ENCODE data around the gene CCDC40. TPM values are rescaled to one million over a fixed set of nuclear protein-coding genes. Genes with fewer than 3 reads are reported as not detected.
"Not testable (repeated sequence)": the region's sequence is repeated elsewhere in the genome, so short reads cannot be mapped to it uniquely, and the experiment has no call there.

The CCDC40 gene
- total and polyA plus RNA-seq, 11 donors = 2.4 to 9.0 (median 5.9) TPM

DNA sequence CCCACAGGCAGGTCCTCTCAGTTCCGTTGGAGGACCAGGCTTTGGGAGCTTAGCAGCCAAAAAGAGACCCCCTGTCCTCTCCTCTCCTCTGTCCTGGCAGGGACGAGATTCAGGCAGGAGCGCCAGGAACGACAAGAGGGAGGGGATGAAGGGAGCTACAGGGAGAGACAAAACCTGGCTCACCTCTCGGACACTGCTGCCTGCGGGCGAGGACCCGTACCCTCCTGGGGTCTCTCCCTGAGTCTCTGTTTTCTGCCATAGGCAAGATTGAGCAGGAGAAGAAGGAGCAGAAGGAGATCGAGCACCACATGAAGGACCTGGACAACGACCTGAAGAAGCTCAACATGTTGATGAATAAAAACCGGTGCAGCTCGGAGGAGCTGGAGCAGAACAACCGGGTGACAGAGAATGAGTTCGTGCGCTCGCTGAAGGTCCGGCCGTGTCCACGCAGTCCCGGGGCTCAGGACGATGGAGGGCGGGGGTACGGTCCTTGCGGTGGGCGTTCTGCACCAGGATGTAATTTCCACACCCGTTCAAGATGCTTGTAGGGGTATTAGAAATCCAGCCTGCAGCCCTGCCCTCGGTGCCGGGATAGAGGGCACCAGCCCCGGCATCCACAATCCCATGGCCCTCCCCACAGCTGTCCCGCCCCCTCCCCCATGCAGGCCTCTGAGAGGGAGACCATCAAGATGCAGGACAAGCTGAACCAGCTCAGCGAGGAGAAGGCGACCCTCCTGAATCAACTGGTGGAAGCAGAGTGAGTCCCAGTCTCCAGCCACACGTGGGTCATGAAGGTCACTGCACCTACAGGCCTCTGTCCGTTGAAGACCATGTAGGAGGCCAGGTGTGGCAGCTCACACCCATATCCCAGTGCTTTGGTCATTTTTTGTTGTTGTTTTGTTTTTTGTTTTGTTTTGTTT is 51.2 kb downstream of the CCDC40 start:
- TF ChIP-seq, protein P1, sequence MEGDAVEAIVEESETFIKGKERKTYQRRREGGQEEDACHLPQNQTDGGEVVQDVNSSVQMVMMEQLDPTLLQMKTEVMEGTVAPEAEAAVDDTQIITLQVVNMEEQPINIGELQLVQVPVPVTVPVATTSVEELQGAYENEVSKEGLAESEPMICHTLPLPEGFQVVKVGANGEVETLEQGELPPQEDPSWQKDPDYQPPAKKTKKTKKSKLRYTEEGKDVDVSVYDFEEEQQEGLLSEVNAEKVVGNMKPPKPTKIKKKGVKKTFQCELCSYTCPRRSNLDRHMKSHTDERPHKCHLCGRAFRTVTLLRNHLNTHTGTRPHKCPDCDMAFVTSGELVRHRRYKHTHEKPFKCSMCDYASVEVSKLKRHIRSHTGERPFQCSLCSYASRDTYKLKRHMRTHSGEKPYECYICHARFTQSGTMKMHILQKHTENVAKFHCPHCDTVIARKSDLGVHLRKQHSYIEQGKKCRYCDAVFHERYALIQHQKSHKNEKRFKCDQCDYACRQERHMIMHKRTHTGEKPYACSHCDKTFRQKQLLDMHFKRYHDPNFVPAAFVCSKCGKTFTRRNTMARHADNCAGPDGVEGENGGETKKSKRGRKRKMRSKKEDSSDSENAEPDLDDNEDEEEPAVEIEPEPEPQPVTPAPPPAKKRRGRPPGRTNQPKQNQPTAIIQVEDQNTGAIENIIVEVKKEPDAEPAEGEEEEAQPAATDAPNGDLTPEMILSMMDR (IDR thresholded peaks at IDR 0.05) = no peak
- no peak for TF ChIP-seq POLR2A (IDR thresholded peaks at IDR 0.05)
- Histone ChIP-seq H3K27me3 (no peaks in the 10 kb centered on the region), H3K4me3 (no peak overlapping the region), H3K9me3 (no peaks in the 10 kb centered on the region), H3K27ac (no peak overlapping the region), H3K36me3 (no peaks in the 10 kb centered on the region), H3K4me1 (peaks cover 0 to 11% (median 1%) of the 10 kb centered on the region in 12 donors)
- ATAC-seq (peak in 1 of 4 donors; percentile 7), DNase-seq (peak in 1 of 5 donors; percentile 20)
- intact Hi-C loops (cut with DNase I) = loop anchor here in 5 of 10 donors (5.0 to 10.0 kb wide), 3 partner anchors 53 to 83 kb away; partner anchors contain the start of genes CCDC40 (in 1 of the 5) and TBC1D16 (in 1 of the 5)
- 81 to 90% (median 87%) methylated on average over 32 to 34 of the region's 34 CpGs for WGBS, 4 donors

DNA sequence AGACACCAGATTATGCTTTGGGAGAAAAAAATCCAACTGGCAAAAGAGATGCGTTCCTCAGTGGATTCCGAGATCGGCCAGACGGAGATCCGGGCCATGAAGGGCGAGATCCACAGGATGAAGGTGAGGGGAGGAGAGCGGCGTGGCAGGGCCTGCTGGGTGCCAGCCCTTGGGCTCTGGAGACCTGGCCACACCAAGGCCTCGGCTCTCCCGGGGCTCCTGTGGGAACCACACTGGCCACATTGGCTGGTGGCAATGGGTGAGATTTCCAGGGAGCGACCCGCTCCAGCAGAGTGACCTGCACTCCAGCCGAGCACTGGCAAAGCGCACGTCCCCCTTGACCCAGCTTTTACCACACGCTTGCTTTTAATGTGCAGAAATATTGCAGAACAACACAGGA is 53.3 kb downstream of the CCDC40 start:
- WGBS, 4 donors = 93 to 97% (median 94%) methylated on average over 16 of the region's 16 CpGs
- no peak for ATAC-seq
- Histone ChIP-seq H3K9me3 (no peaks in the 10 kb centered on the region), H3K4me1 (peaks cover 0 to 7% (median 0%) of the 10 kb centered on the region in 12 donors), H3K27me3 (no peaks in the 10 kb centered on the region), H3K36me3 (no peaks in the 10 kb centered on the region), H3K27ac (no peak overlapping the region), H3K4me3 (no peak overlapping the region)
- no peak for DNase-seq
- TF ChIP-seq, protein P1 (IDR thresholded peaks at IDR 0.05) = no peak
- no peak for TF ChIP-seq POLR2A (IDR thresholded peaks at IDR 0.05)
- intact Hi-C loops (cut with DNase I) = loop anchor here in 5 of 10 donors (5.0 to 10.0 kb wide), 3 partner anchors 55 to 85 kb away; partner anchors contain the start of genes CCDC40 (in 1 of the 5) and TBC1D16 (in 1 of the 5)

DNA sequence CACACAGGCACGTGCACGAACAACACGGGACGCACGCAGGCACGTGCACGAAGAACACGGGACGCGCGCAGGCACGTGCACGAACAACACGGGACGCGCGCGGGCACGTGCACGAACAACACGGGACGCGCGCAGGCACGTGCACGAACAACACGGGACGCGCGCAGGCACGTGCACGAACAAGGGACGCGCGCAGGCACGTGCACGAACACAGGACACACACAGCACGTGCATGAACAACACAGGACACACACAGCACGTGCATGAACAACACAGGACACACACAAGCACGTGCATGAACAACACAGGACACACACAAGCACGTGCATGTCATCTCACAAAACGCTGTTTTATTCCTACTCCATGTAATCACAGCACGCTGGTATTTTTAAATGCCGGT is 53.7 kb downstream of the CCDC40 start:
- ATAC-seq; H3K4me1 ChIP-seq; DNase-seq; H3K9me3 ChIP-seq; H3K36me3 ChIP-seq; H3K4me3 ChIP-seq; intact Hi-C loops (cut with DNase I); H3K27ac ChIP-seq; H3K27me3 ChIP-seq: not testable (repeated sequence)
- 93 to 96% (median 95%) methylated on average over 31 to 44 of the region's 44 CpGs for whole genome bisulfite sequencing, 4 donors

DNA sequence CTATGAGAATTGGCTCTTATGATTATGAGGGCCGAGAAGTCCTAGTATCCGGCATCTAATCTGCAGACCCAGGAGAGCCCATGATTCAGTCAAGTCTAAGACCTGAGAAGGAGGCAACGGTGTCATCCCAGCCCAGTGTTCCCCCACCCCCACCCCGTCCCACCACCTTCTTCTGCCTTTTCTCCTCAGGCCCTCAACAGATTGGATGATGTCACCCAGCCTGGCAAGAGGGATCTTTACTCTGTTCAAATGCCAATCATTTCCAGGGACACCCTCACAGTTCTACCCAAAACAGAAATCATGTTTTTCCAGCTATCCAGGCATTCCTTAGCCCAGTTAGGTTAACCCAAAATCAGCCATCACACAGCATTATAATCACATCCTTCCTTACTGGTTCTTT is 54.9 kb downstream of the CCDC40 start:
- WGBS, 4 donors = 75 to 94% (median 91%) methylated on average over 4 of the region's 4 CpGs
- no peaks in the 10 kb centered on the region for H3K27me3 ChIP-seq
- ATAC-seq (no peak), DNase-seq (no peak)
- H3K36me3 ChIP-seq = no peaks in the 10 kb centered on the region
- no peak for TF ChIP-seq POLR2A (IDR thresholded peaks at IDR 0.05)
- TF ChIP-seq, protein P1 (IDR thresholded peaks at IDR 0.05) = no peak
- intact Hi-C loops (cut with DNase I) = no loop called here
- peak overlapping the region in 1 of 12 donors; percentile 91 for H3K27ac ChIP-seq
- no peaks in the 10 kb centered on the region for H3K9me3 ChIP-seq
- H3K4me1 ChIP-seq = peaks cover 0 to 7% (median 0%) of the 10 kb centered on the region in 12 donors
- no peak overlapping the region for H3K4me3 ChIP-seq

Measured in heart left ventricle (tissue), 16 donors.